Naive thymus-derived CD4-positive, alpha-beta T cell (primary cell): Measurements from ENCODE around the gene ST7L. TPM values are rescaled to one million over a fixed set of nuclear protein-coding genes. Genes with fewer than 3 reads are reported as not detected.

Experiments used
- ATAC-seq: fragments of 150-1000 bp; cut with Tn5 transposase; 2 replicates; pipeline ENCODE4 v1.10.0; 2021; ENCODE audit warnings: mild to moderate bottlenecking, moderate library complexity
- CTCF ChIA-PET: fragments of 350-600 bp; sonication (Branson Sonifier 250); formaldehyde crosslinking; loops from one replicate; lab custom pipeline; 2021; ENCODE audit warnings: antibody characterized with exemption; lab: Charles Lee
- POLR2A ChIA-PET: fragments of 350-600 bp; sonication (Branson Sonifier 250); formaldehyde crosslinking; loops from one replicate; lab custom pipeline; 2021; ENCODE audit warnings: antibody characterized with exemption, inconsistent platforms; lab: Charles Lee
- DNase-seq, 9 donors: peaks; one replicate each; pipeline versions ENCODE4 v3.0.0 to v3.0.0-alpha.2; 2020 to 2022; ENCODE audit warnings: mixed read lengths in 1 of 9
- H3K27ac ChIP-seq: one replicate; pipeline ENCODE4 v1.7.0; 2013; ENCODE audit warnings: mild to moderate bottlenecking, low read depth, low read length, moderate library complexity
- H3K27me3 ChIP-seq, 2 donors: one replicate each; pipeline ENCODE4 v1.7.0; 2013; ENCODE audit warnings: low read length in 2 of 2, mild to moderate bottlenecking in 2 of 2, moderate library complexity in 2 of 2; ENCODE audit not compliant: control insufficient read depth in 2 of 2, insufficient read depth in 2 of 2
- H3K36me3 ChIP-seq, 3 experiments: 1 replicate in 2 of 3; 2 replicates in 1 of 3; pipeline ENCODE4 v1.7.0; 2013; ENCODE audit warnings: low read length in 3 of 3, mild to moderate bottlenecking in 3 of 3, moderate library complexity in 1 of 3; ENCODE audit not compliant: insufficient read depth in 3 of 3, control insufficient read depth in 2 of 3
- H3K4me1 ChIP-seq, 2 donors: one replicate each; pipeline ENCODE4 v1.7.0; 2013; ENCODE audit warnings: low read length in 2 of 2, mild to moderate bottlenecking in 2 of 2, moderate library complexity in 1 of 2; ENCODE audit not compliant: control insufficient read depth in 2 of 2, insufficient read depth in 2 of 2
- H3K4me3 ChIP-seq: 2 replicates; pipeline ENCODE4 v1.7.0; 2013; ENCODE audit warnings: mild to moderate bottlenecking, low read length
- H3K9me3 ChIP-seq, 3 experiments: 1 replicate in 2 of 3; 2 replicates in 1 of 3; pipeline ENCODE4 v1.7.0; 2013; ENCODE audit warnings: low read length in 3 of 3; ENCODE audit not compliant: control insufficient read depth in 2 of 3
- H3K27ac Mint-ChIP-seq, 9 donors: one replicate each; pipeline ENCODE4 v1.8.0; 2020 to 2022; ENCODE audit warnings: mixed read lengths in 9 of 9, mild to moderate bottlenecking in 8 of 9, moderate library complexity in 5 of 9, inconsistent platforms in 2 of 9
- H3K27me3 Mint-ChIP-seq, 5 donors: one replicate each; pipeline ENCODE4 v1.8.0; 2021 to 2022; ENCODE audit warnings: mixed read lengths in 5 of 5, mild to moderate bottlenecking in 1 of 5
- H3K36me3 Mint-ChIP-seq, 5 donors: one replicate each; pipeline ENCODE4 v1.8.0; 2020 to 2022; ENCODE audit warnings: mixed read lengths in 5 of 5, mild to moderate bottlenecking in 3 of 5, inconsistent platforms in 1 of 5
- H3K4me1 Mint-ChIP-seq, 7 donors: one replicate each; pipeline ENCODE4 v1.8.0; 2020 to 2022; ENCODE audit warnings: mixed read lengths in 7 of 7, mild to moderate bottlenecking in 3 of 7, inconsistent platforms in 1 of 7
- H3K4me3 Mint-ChIP-seq, 10 donors: one replicate each; pipeline ENCODE4 v1.8.0; 2020 to 2022; ENCODE audit warnings: mild to moderate bottlenecking in 10 of 10, mixed read lengths in 10 of 10, moderate library complexity in 6 of 10, inconsistent platforms in 2 of 10
- H3K9me3 Mint-ChIP-seq, 11 donors: one replicate each; pipeline ENCODE4 v1.8.0; 2020 to 2022; ENCODE audit warnings: mixed read lengths in 11 of 11, mild to moderate bottlenecking in 4 of 11, inconsistent platforms in 1 of 11, moderate library complexity in 1 of 11
- intact Hi-C, 2 donors: fragments of 100-400 bp; cut with micrococcal nuclease; formaldehyde crosslinking; loops; one replicate each; pipeline ENCODE4 v1.15.1; 2023
- polyA plus RNA-seq, 2 donors: library from polyadenylated mRNA; unstranded; fragments of 300-500 nt; fragmentation: Illumina TruSeq; gene quantifications; one replicate each; pipeline ENCODE4 v1.2.3, GENCODE V29; 2021
- total RNA-seq, 6 experiments: library from RNA in 5 of 6; stranded (reverse) in 5 of 6; gene quantifications; 1 replicate in 5 of 6; 2 replicates in 1 of 6; pipeline ENCODE4 v1.2.3 and lab custom pipeline; 2021 to 2026

The ST7L gene
- total and polyA plus RNA-seq, 7 experiments from 2014 or later: 14.0 to 26.8 (median 22.7) TPM

- Histone ChIP-seq H3K4me3 (no peak overlapping the region), H3K27ac (no peak overlapping the region), H3K36me3 (no peaks in the 10 kb centered on the region), H3K27me3 (no peaks in the 10 kb centered on the region), H3K4me1 (peaks cover under 1 to 2% of the 10 kb centered on the region in 2 donors), H3K9me3 (no peaks in the 10 kb centered on the region)
- no peaks in the 10 kb centered on the region for H3K9me3 Mint-ChIP-seq
- ATAC-seq (no peak), DNase-seq (no peak)
- intact Hi-C loops: no loop called here
- H3K27ac Mint-ChIP-seq: no peak overlapping the region
- H3K4me3 Mint-ChIP-seq: no peak overlapping the region
- H3K36me3 Mint-ChIP-seq: no peaks in the 10 kb centered on the region
- CTCF ChIA-PET: no interaction called here
- POLR2A ChIA-PET: no interaction called here
- H3K27me3 Mint-ChIP-seq: peaks cover 0 to 27% (median 0%) of the 10 kb centered on the region in 5 donors
- peaks cover 0 to 7% (median 2%) of the 10 kb centered on the region in 7 donors for H3K4me1 Mint-ChIP-seq
Observed at GRCh38 chr1:112513112-112513870, 105.7 kb downstream of the ST7L start.

GRCh38 chr1:112511897-112512296 lies 107.0 kb downstream of the ST7L start:
- CTCF ChIA-PET: interaction anchor here (1.5 kb wide), 1 partner anchor 10 kb away, joined by 5 read pairs; no protein-coding TSS in a partner anchor
- Histone ChIP-seq H3K27ac (no peak overlapping the region), H3K27me3 (no peaks in the 10 kb centered on the region), H3K9me3 (no peaks in the 10 kb centered on the region), H3K4me1 (peaks cover 10 to 12% of the 10 kb centered on the region in 2 donors), H3K36me3 (no peaks in the 10 kb centered on the region), H3K4me3 (no peak overlapping the region)
- Mint-ChIP-seq H3K4me1 (peaks cover 3 to 16% (median 9%) of the 10 kb centered on the region in 7 donors), H3K27ac (no peak overlapping the region), H3K4me3 (no peak overlapping the region), H3K27me3 (peaks cover 2 to 40% (median 5%) of the 10 kb centered on the region in 5 donors), H3K36me3 (no peaks in the 10 kb centered on the region), H3K9me3 (no peaks in the 10 kb centered on the region)
- DNase-seq (no peak), ATAC-seq (no peak)
- POLR2A ChIA-PET: no interaction called here
- intact Hi-C loops: no loop called here

GRCh38 chr1:112510340-112510739 lies 108.6 kb downstream of the ST7L start:
- H3K36me3 Mint-ChIP-seq: no peaks in the 10 kb centered on the region
- H3K27me3 ChIP-seq: no peaks in the 10 kb centered on the region
- ChIA-PET CTCF (no interaction called here), POLR2A (no interaction called here)
- H3K4me3 Mint-ChIP-seq: peak overlapping the region in 9 of 10 donors; percentile 5 to 84 (median 68)
- H3K4me1 Mint-ChIP-seq: peaks cover 3 to 16% (median 9%) of the 10 kb centered on the region in 7 donors
- no peaks in the 10 kb centered on the region for H3K9me3 ChIP-seq
- no peaks in the 10 kb centered on the region for H3K9me3 Mint-ChIP-seq
- no peak overlapping the region for H3K4me3 ChIP-seq
- peak overlapping the region in 2 of 9 donors; percentile 28 to 40 for H3K27ac Mint-ChIP-seq
- no peak overlapping the region for H3K27ac ChIP-seq
- ATAC-seq: no peak
- H3K27me3 Mint-ChIP-seq: peaks cover 4 to 45% (median 8%) of the 10 kb centered on the region in 5 donors
- intact Hi-C loops: no loop called here
- DNase-seq: no peak
- no peaks in the 10 kb centered on the region for H3K36me3 ChIP-seq
- H3K4me1 ChIP-seq: peaks cover 10 to 12% of the 10 kb centered on the region in 2 donors

- H3K27ac Mint-ChIP-seq: peak overlapping the region in 1 of 9 donors; percentile 59
Observed at GRCh38 chr1:112509660-112510178, 109.2 kb downstream of the ST7L start.

GRCh38 chr1:112509005-112509659 lies 109.8 kb downstream of the ST7L start:
- intact Hi-C loops: loop anchor here (2.0 to 10.0 kb wide), 3 partner anchors 110 to 566 kb away; partner anchors contain the start of genes MOV10 (in 2 of the 2), CAPZA1 (in 1 of the 2), LRIG2 (in 1 of the 2) and ST7L (in 1 of the 2)
- H3K27ac Mint-ChIP-seq: no peak overlapping the region

More at GRCh38 chr1:112509660-112510178, 109.2 kb downstream of the ST7L start:
- Mint-ChIP-seq H3K4me3 (peak overlapping the region; percentile 47 to 84 (median 71)), H3K9me3 (no peaks in the 10 kb centered on the region), H3K4me1 (peaks cover 3 to 16% (median 9%) of the 10 kb centered on the region in 7 donors), H3K36me3 (no peaks in the 10 kb centered on the region), H3K27me3 (peaks cover 4 to 51% (median 12%) of the 10 kb centered on the region in 5 donors)
- POLR2A ChIA-PET: no interaction called here
- Histone ChIP-seq H3K4me3 (no peak overlapping the region), H3K27ac (no peak overlapping the region), H3K4me1 (peaks cover 10 to 12% of the 10 kb centered on the region in 2 donors), H3K27me3 (no peaks in the 10 kb centered on the region), H3K36me3 (no peaks in the 10 kb centered on the region), H3K9me3 (no peaks in the 10 kb centered on the region)
- CTCF ChIA-PET: interaction anchor here (1.2 kb wide), 1 partner anchor 104 kb away, joined by 3 read pairs; no protein-coding TSS in a partner anchor
- ATAC-seq (no peak), DNase-seq (no peak)
- intact Hi-C loops: loop anchor here (2.0 to 10.0 kb wide), 3 partner anchors 109 to 565 kb away; partner anchors contain the start of genes MOV10 (in 2 of the 2), CAPZA1 (in 1 of the 2), LRIG2 (in 1 of the 2) and ST7L (in 1 of the 2)

More at GRCh38 chr1:112509005-112509659, 109.8 kb downstream of the ST7L start:
- Histone ChIP-seq H3K9me3 (no peaks in the 10 kb centered on the region), H3K27me3 (no peaks in the 10 kb centered on the region), H3K36me3 (no peaks in the 10 kb centered on the region), H3K4me1 (peaks cover 10 to 12% of the 10 kb centered on the region in 2 donors), H3K4me3 (peak overlapping the region; percentile 57), H3K27ac (no peak overlapping the region)
- peak overlapping the region; percentile 45 to 84 (median 74) for H3K4me3 Mint-ChIP-seq
- H3K27me3 Mint-ChIP-seq: peaks cover 10 to 57% (median 18%) of the 10 kb centered on the region in 5 donors
- no peaks in the 10 kb centered on the region for H3K9me3 Mint-ChIP-seq
- no peaks in the 10 kb centered on the region for H3K36me3 Mint-ChIP-seq
- POLR2A ChIA-PET: no interaction called here
- CTCF ChIA-PET: interaction anchor here (1.2 kb wide), 1 partner anchor 105 kb away, joined by 3 read pairs; no protein-coding TSS in a partner anchor
- DNase-seq (peak in 7 of 9 donors; percentile 22 to 46 (median 35)), ATAC-seq (peak; percentile 48)
- peaks cover 3 to 16% (median 9%) of the 10 kb centered on the region in 7 donors for H3K4me1 Mint-ChIP-seq
